GM21576 (cell line): ENCODE results near the gene GGNBP2.
A peak's percentile ranks its signal among the peaks of the same experiment; 100 is the strongest.

Experiments
- ATAC-seq: cut with Tn5 transposase; IDR thresholded peaks from one replicate; pipeline ENCODE4 v1.9.1; 2021; ENCODE audit warnings: mild to moderate bottlenecking, moderate library complexity; ENCODE audit not compliant: unreplicated experiment

The GGNBP2 gene

GRCh38 chr17:36515837-36516236, 28.9 kb upstream of the GGNBP2 start:
- no peak for ATAC-seq

GRCh38 chr17:36523113-36523512, 21.6 kb upstream of the GGNBP2 start:
- ATAC-seq: no peak

GRCh38 chr17:36524428-36524876, 20.3 kb upstream of the GGNBP2 start:
- no peak for ATAC-seq

GRCh38 chr17:36525113-36525512, 19.6 kb upstream of the GGNBP2 start:
- ATAC-seq: no peak

- ATAC-seq: no peak
Observed at GRCh38 chr17:36525888-36526287, 18.8 kb upstream of the GGNBP2 start.

- ATAC-seq: no peak
Observed at GRCh38 chr17:36527621-36528250, 17.0 kb upstream of the GGNBP2 start.

GRCh38 chr17:36529121-36529520, 15.6 kb upstream of the GGNBP2 start:
- ATAC-seq: no peak

GRCh38 chr17:36532435-36532975, 12.2 kb upstream of the GGNBP2 start:
- no peak for ATAC-seq

- peak; percentile 24 for ATAC-seq
Observed at GRCh38 chr17:36533935-36534839, 10.5 kb upstream of the GGNBP2 start.

- ATAC-seq: peak; percentile 68
Observed at GRCh38 chr17:36534840-36535668, 9.7 kb upstream of the GGNBP2 start, which contains the start of the genes MYO19 and PIGW. Gene MYO19, minus strand, starts transcription at chr17:36534868. Its CDS starts 2,330 bp downstream, at chr17:36532538. Gene PIGW, plus strand, starts transcription at chr17:36534987. Its CDS starts 2,115 bp downstream, at chr17:36537102.

- no peak for ATAC-seq
Observed at GRCh38 chr17:36535669-36536081, 9.0 kb upstream of the GGNBP2 start.

GRCh38 chr17:36540696-36541095, 4.0 kb upstream of the GGNBP2 start:
- ATAC-seq: no peak

- ATAC-seq: no peak
Observed at GRCh38 chr17:36542755-36543154, 2.0 kb upstream of the GGNBP2 start.

GRCh38 chr17:36544044-36544306, 744 bp upstream of the GGNBP2 start:
- peak; percentile 15 for ATAC-seq

GRCh38 chr17:36545077-36545464, 352 bp downstream of the GGNBP2 start:
- peak; percentile 22 for ATAC-seq

- peak; percentile 69 for ATAC-seq
Observed at GRCh38 chr17:36545465-36546417, 1.0 kb downstream of the GGNBP2 start.

GRCh38 chr17:36546418-36547093, 1.8 kb downstream of the GGNBP2 start:
- no peak for ATAC-seq

- no peak for ATAC-seq
Observed at GRCh38 chr17:36547776-36548175, 3.1 kb downstream of the GGNBP2 start.
